ENCODE results near the gene LAMB4.
A peak's percentile ranks its signal among the peaks of the same experiment; 100 is the strongest.
"Not testable (repeated sequence)": the region's sequence is repeated elsewhere in the genome, so short reads cannot be mapped to it uniquely, and the experiment has no call there.

The LAMB4 gene

GRCh38 chr7:108034586-108034985, 95.6 kb downstream of the LAMB4 start:
- no peak for DNase-seq

GRCh38 chr7:108033776-108034497, 96.2 kb downstream of the LAMB4 start:
- no peak for DNase-seq

GRCh38 chr7:108033309-108033708, 96.9 kb downstream of the LAMB4 start:
- DNase-seq = not testable (repeated sequence)

GRCh38 chr7:108030516-108030915, 99.6 kb downstream of the LAMB4 start:
- DNase-seq = peak; percentile 30

- no peak for DNase-seq
Observed at GRCh38 chr7:108029034-108029433, 101.1 kb downstream of the LAMB4 start.

- no peak for DNase-seq
Observed at GRCh38 chr7:108028111-108028510, 102.0 kb downstream of the LAMB4 start.

- DNase-seq = no peak
Observed at GRCh38 chr7:108027239-108027638, 102.9 kb downstream of the LAMB4 start.

GRCh38 chr7:108026647-108027046, 103.5 kb downstream of the LAMB4 start:
- DNase-seq = no peak

GRCh38 chr7:108026116-108026515, 104.0 kb downstream of the LAMB4 start:
- no peak for DNase-seq

- DNase-seq = no peak
Observed at GRCh38 chr7:108024538-108024937, 105.6 kb downstream of the LAMB4 start.

- DNase-seq = no peak
Observed at GRCh38 chr7:108020585-108020984, 109.6 kb downstream of the LAMB4 start.

- DNase-seq = no peak
Observed at GRCh38 chr7:108018668-108019067, 111.5 kb downstream of the LAMB4 start.

- no peak for DNase-seq
Observed at GRCh38 chr7:108017776-108018151, 112.4 kb downstream of the LAMB4 start.

- peak; percentile 58 for DNase-seq
Observed at GRCh38 chr7:108016841-108017775, 113.1 kb downstream of the LAMB4 start.

GRCh38 chr7:108015740-108016139, 114.4 kb downstream of the LAMB4 start:
- no peak for DNase-seq

- peak; percentile 80 for DNase-seq
Observed at GRCh38 chr7:108014747-108015682, 115.1 kb downstream of the LAMB4 start.

- DNase-seq = no peak
Observed at GRCh38 chr7:108014215-108014614, 115.9 kb downstream of the LAMB4 start.

GRCh38 chr7:108012499-108013430, 117.4 kb downstream of the LAMB4 start:
- DNase-seq = peak; percentile 70

GRCh38 chr7:108010377-108010776, 119.8 kb downstream of the LAMB4 start:
- DNase-seq = no peak

GRCh38 chr7:108009873-108010272, 120.3 kb downstream of the LAMB4 start:
- DNase-seq = no peak

GRCh38 chr7:108008827-108009226, 121.3 kb downstream of the LAMB4 start:
- DNase-seq = no peak

- DNase-seq = no peak
Observed at GRCh38 chr7:108008240-108008639, 121.9 kb downstream of the LAMB4 start.
